Stimulated activated CD8-positive, alpha-beta memory T cell treated with anti-CD3 and anti-CD28 coated beads, Interleukin-4, amount 100 ng/mL, for 24 hours (primary cell): ENCODE measurements around the gene DHRS3.

Experiments used
- DNase-seq: peaks from one replicate; pipeline ENCODE4 v3.0.0-alpha.2; 2020; ENCODE audit warnings: low read depth

DHRS3 gene

GRCh38 chr1:12615865-12616708 is 1.9 kb downstream of the DHRS3 start:
- DNase-seq = no peak

- DNase-seq = no peak
Observed at GRCh38 chr1:12615159-12615864, 2.7 kb downstream of the DHRS3 start.

GRCh38 chr1:12614402-12615158 is 3.4 kb downstream of the DHRS3 start:
- no peak for DNase-seq

GRCh38 chr1:12613180-12613579 is 4.8 kb downstream of the DHRS3 start:
- DNase-seq = no peak

GRCh38 chr1:12610941-12611340 is 7.1 kb downstream of the DHRS3 start:
- no peak for DNase-seq

GRCh38 chr1:12610305-12610935 is 7.6 kb downstream of the DHRS3 start:
- DNase-seq = no peak

- DNase-seq = no peak
Observed at GRCh38 chr1:12609469-12610003, 8.5 kb downstream of the DHRS3 start.

GRCh38 chr1:12608311-12608957 is 9.6 kb downstream of the DHRS3 start:
- no peak for DNase-seq

GRCh38 chr1:12607263-12607662 is 10.7 kb downstream of the DHRS3 start:
- DNase-seq = no peak

GRCh38 chr1:12604986-12605385 is 13.0 kb downstream of the DHRS3 start:
- no peak for DNase-seq

GRCh38 chr1:12604114-12604874 is 13.7 kb downstream of the DHRS3 start:
- peak; percentile 34 for DNase-seq

GRCh38 chr1:12603224-12603623 is 14.8 kb downstream of the DHRS3 start:
- no peak for DNase-seq

GRCh38 chr1:12602659-12603024 is 15.4 kb downstream of the DHRS3 start:
- no peak for DNase-seq

GRCh38 chr1:12601700-12602658 is 16.0 kb downstream of the DHRS3 start:
- DNase-seq = no peak

- DNase-seq = no peak
Observed at GRCh38 chr1:12600880-12601633, 17.0 kb downstream of the DHRS3 start.

- no peak for DNase-seq
Observed at GRCh38 chr1:12600335-12600734, 17.7 kb downstream of the DHRS3 start.

GRCh38 chr1:12599657-12600056 is 18.4 kb downstream of the DHRS3 start:
- no peak for DNase-seq

- no peak for DNase-seq
Observed at GRCh38 chr1:12598974-12599373, 19.0 kb downstream of the DHRS3 start.

- DNase-seq = no peak
Observed at GRCh38 chr1:12597792-12598191, 20.2 kb downstream of the DHRS3 start.
